Activated CD4-positive, alpha-beta T cell treated with anti-CD3 and anti-CD28 coated beads, Interleukin-2, amount 10 ng/mL, durations not matched to agents 7 days and 5 days (primary cell): ENCODE measurements around the gene POR. TPM values are rescaled to one million over a fixed set of nuclear protein-coding genes. Genes with fewer than 3 reads are reported as not detected.

Experiments used
- CTCF ChIA-PET: fragments of 350-600 bp; sonication (Branson Sonifier 250); formaldehyde crosslinking; loops from one replicate; lab custom pipeline; 2021; ENCODE audit warnings: antibody characterized with exemption; lab: Charles Lee
- POLR2A ChIA-PET: fragments of 350-600 bp; sonication (Branson Sonifier 250); formaldehyde crosslinking; loops from one replicate; lab custom pipeline; 2021; ENCODE audit warnings: antibody characterized with exemption; lab: Charles Lee
- DNase-seq: peaks from one replicate; pipeline ENCODE4 v3.0.0-alpha.2; 2020
- H3K27ac Mint-ChIP-seq: one replicate; pipeline ENCODE4 v1.8.0; 2021; ENCODE audit warnings: mild to moderate bottlenecking, moderate library complexity, mixed read lengths
- H3K27me3 Mint-ChIP-seq: one replicate; pipeline ENCODE4 v1.8.0; 2021; ENCODE audit warnings: mixed read lengths
- H3K36me3 Mint-ChIP-seq: one replicate; pipeline ENCODE4 v1.8.0; 2021; ENCODE audit warnings: low read depth, mixed read lengths
- H3K4me1 Mint-ChIP-seq: one replicate; pipeline ENCODE4 v1.8.0; 2021; ENCODE audit warnings: mixed read lengths
- H3K4me3 Mint-ChIP-seq: one replicate; pipeline ENCODE4 v1.8.0; 2021; ENCODE audit warnings: mild to moderate bottlenecking, moderate library complexity, mixed read lengths
- H3K9me3 Mint-ChIP-seq: one replicate; pipeline ENCODE4 v1.8.0; 2021; ENCODE audit warnings: mixed read lengths
- total RNA-seq, 2 experiments: library from RNA; stranded (reverse); gene quantifications; one replicate each; pipeline ENCODE4 v1.2.3, GENCODE V29; 2021

POR gene
- total RNA-seq, 2 experiments from 2014 or later = 29.9 to 37.1 TPM

DNA sequence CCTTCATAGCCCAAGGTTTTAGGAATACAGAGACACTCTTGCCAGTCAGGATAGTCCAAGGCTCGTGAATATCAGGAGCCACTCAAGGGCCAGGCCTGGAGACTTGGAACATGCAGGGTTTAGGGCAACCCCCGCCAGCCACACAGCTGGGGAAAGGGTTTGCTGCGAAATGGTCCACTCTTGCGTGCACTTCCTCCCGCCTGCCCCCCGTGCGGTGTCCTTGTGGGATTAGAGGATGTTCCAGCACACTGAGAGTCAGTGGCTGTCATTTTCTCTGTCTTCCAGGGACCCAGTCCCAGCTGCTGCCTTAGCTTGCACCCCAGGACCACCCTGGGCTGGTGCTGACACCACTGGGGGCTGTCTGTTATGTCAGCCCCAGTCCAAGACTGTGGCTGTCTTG, 38.5 kb downstream of the POR start:
- POLR2A ChIA-PET = no interaction called here
- peaks cover 7% of the 10 kb centered on the region for H3K36me3 Mint-ChIP-seq
- H3K27ac Mint-ChIP-seq = no peak overlapping the region

DNA sequence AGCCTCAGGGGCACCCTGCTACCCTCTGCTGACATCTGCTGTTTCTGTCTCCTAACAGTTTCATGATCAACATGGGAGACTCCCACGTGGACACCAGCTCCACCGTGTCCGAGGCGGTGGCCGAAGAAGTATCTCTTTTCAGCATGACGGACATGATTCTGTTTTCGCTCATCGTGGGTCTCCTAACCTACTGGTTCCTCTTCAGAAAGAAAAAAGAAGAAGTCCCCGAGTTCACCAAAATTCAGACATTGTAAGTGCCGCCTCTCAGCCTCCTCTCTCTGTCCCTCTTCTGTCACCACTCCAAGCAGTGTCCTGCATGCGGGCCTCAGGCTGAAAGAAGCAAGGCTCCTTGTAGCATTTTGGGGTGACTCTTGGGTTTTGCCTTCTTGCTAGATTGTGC, 39.0 kb downstream of the POR start:
- ChIA-PET CTCF (no interaction called here), POLR2A (no interaction called here)
- DNase-seq = no peak
- Mint-ChIP-seq H3K4me3 (no peak overlapping the region), H3K9me3 (no peaks in the 10 kb centered on the region), H3K36me3 (peaks cover 7% of the 10 kb centered on the region), H3K27ac (no peak overlapping the region), H3K27me3 (no peaks in the 10 kb centered on the region), H3K4me1 (no peaks in the 10 kb centered on the region)

More for the DNA sequence above, 38.5 kb downstream of the POR start:
- Mint-ChIP-seq H3K9me3 (no peaks in the 10 kb centered on the region), H3K4me1 (no peaks in the 10 kb centered on the region), H3K4me3 (no peak overlapping the region), H3K27me3 (no peaks in the 10 kb centered on the region)
- CTCF ChIA-PET = no interaction called here
- DNase-seq = no peak

GRCh38 chr7:75955331-75955955, 40.5 kb downstream of the POR start:
- no peak overlapping the region for H3K27ac Mint-ChIP-seq
- no peaks in the 10 kb centered on the region for H3K4me1 Mint-ChIP-seq
- no peaks in the 10 kb centered on the region for H3K27me3 Mint-ChIP-seq
- H3K9me3 Mint-ChIP-seq = no peaks in the 10 kb centered on the region
- CTCF ChIA-PET = interaction anchor here (1.0 kb wide), 1 partner anchor 250 kb away, joined by 3 read pairs; no protein-coding TSS in a partner anchor
- no peak for DNase-seq
- H3K36me3 Mint-ChIP-seq = peaks cover 7% of the 10 kb centered on the region
- POLR2A ChIA-PET = no interaction called here
- H3K4me3 Mint-ChIP-seq = no peak overlapping the region

DNA sequence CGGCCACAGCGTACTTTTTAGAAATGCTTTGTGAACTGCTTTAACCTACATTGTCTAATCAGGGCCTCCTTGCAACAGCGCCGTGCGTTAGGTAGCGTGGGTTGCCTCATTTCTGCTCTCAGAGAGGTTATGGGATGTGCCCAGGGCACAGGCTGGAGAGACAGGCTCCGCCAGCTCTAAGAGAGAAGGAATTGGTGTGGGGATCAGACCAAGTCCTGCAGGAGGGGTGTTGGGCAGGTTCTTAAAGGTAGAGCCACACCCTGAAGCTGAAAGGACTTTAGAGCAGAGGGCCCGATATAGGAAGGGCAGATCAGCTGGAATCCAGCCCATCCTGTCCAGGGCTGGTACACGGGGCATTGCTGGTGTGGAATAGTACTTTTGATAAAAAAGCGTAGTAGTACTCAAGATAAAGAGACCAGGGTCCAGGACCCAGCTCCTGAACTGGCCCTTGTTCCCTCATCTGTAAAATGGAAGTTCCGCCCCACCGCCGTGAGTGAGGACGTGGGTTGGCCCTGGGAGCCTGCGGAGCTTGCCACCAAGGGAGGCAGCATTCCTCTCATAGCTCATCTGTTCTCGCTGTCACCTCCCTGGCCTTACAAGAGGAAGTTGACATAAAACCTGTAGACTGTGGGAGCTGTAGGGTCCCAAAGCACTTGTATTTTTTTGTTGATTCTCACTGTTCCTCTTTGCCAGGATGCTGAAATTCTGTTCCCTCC, 42.2 kb downstream of the POR start:
- CTCF ChIA-PET = interaction anchor here (1.0 to 2.0 kb wide), 4 partner anchors 10 to 226 kb away, joined by 3 to 7 read pairs (median 4); no protein-coding TSS in a partner anchor

DNA sequence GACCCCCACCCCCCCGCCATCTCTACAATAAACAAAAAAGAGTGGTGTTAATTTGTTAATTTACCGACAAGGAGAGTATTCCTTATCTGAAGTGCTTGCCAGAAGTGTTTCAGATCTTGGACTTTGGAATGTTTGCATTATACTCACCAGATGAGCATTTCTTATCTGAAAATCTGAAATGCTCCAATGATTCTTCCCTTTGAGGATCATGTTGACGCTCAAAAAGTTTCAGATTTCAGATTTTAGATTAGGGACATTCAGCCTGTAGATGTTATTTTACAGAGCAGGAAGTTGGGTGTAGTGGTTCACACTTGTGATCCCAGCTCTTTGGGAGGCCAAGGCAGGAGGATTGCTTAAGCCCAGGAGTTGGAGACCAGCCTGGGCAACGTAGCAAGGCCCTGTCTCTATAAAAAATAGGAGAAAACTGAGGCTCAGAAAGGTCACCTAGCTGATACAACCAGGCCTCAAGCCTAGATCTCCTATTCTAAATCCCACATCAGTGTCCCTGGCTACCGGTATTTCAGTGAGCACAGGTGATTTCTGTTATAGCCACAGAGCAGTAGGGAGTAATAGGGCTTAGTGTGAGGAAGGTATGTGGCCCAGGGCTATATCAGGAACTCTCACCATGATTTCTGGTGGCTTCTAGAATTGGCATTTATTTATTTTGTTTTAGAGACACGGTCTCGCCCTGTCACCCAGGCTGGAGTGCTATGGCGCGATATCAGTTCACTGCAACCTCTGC, 44.0 kb downstream of the POR start:
- DNase-seq = no peak
- Mint-ChIP-seq H3K9me3 (no peaks in the 10 kb centered on the region), H3K4me1 (no peaks in the 10 kb centered on the region), H3K4me3 (no peak overlapping the region), H3K27me3 (no peaks in the 10 kb centered on the region), H3K27ac (no peak overlapping the region), H3K36me3 (peaks cover 7% of the 10 kb centered on the region)
- POLR2A ChIA-PET = no interaction called here
- CTCF ChIA-PET = interaction anchor here (0.8 kb wide), 1 partner anchor 54 kb away, joined by 3 read pairs; no protein-coding TSS in a partner anchor

More for the DNA sequence above, 42.2 kb downstream of the POR start:
- H3K36me3 Mint-ChIP-seq = peaks cover 7% of the 10 kb centered on the region
- POLR2A ChIA-PET = no interaction called here
- no peak overlapping the region for H3K4me3 Mint-ChIP-seq
- no peak for DNase-seq
- no peak overlapping the region for H3K27ac Mint-ChIP-seq
- no peaks in the 10 kb centered on the region for H3K9me3 Mint-ChIP-seq
- H3K4me1 Mint-ChIP-seq = no peaks in the 10 kb centered on the region
- no peaks in the 10 kb centered on the region for H3K27me3 Mint-ChIP-seq

GRCh38 chr7:75960372-75960771, 45.4 kb downstream of the POR start:
- POLR2A ChIA-PET = no interaction called here
- H3K4me1 Mint-ChIP-seq = no peaks in the 10 kb centered on the region

GRCh38 chr7:75961218-75961617, 46.3 kb downstream of the POR start:
- H3K36me3 Mint-ChIP-seq = peaks cover 2% of the 10 kb centered on the region
- ChIA-PET CTCF (interaction anchor here (0.7 kb wide), 1 partner anchor 1464 kb away, joined by 3 read pairs; no protein-coding TSS in a partner anchor), POLR2A (no interaction called here)
- H3K27ac Mint-ChIP-seq = no peak overlapping the region
- H3K27me3 Mint-ChIP-seq = no peaks in the 10 kb centered on the region
- H3K9me3 Mint-ChIP-seq = no peaks in the 10 kb centered on the region
- no peaks in the 10 kb centered on the region for H3K4me1 Mint-ChIP-seq
- DNase-seq = no peak
- no peak overlapping the region for H3K4me3 Mint-ChIP-seq

More at GRCh38 chr7:75960372-75960771, 45.4 kb downstream of the POR start:
- CTCF ChIA-PET = no interaction called here
- Mint-ChIP-seq H3K9me3 (no peaks in the 10 kb centered on the region), H3K4me3 (no peak overlapping the region), H3K27ac (no peak overlapping the region), H3K27me3 (no peaks in the 10 kb centered on the region), H3K36me3 (peaks cover 7% of the 10 kb centered on the region)
- no peak for DNase-seq

GRCh38 chr7:75962607-75963380, 47.8 kb downstream of the POR start:
- H3K9me3 Mint-ChIP-seq = no peaks in the 10 kb centered on the region
- no peak overlapping the region for H3K27ac Mint-ChIP-seq
- H3K4me1 Mint-ChIP-seq = no peaks in the 10 kb centered on the region
- CTCF ChIA-PET = no interaction called here
- H3K27me3 Mint-ChIP-seq = no peaks in the 10 kb centered on the region
- H3K4me3 Mint-ChIP-seq = no peak overlapping the region
- peaks cover under 1% of the 10 kb centered on the region for H3K36me3 Mint-ChIP-seq
- POLR2A ChIA-PET = no interaction called here
- DNase-seq = no peak

DNA sequence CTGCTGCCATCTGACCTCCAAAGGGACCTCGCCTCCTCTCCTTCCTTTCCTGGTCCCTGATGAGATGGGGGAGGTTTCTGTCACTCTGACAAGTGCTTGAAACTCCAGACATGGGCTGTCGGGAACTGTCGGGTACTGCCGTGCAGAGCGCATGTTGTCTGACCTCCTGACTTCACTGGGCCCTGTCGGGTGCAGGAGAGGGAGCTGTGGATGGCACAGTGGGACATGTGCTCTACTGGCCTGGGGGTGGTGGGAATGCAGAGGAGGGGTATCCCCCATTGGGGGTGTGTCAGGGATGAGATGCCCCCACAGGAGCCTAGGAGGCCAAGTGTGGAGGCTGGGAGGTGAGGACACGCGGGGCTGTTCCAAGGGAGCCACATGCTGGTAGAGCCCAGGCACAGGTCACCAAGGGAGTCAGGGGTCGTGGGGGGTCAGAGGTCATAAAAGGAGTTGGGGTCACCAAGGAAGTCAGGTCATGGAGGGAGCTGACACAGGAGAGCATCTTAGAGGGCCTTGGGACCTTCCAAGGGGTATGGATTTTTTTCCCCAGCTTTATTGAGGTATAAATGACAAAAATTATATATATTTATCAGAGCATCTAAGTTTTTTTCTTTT, 48.5 kb downstream of the POR start:
- Mint-ChIP-seq H3K27ac (no peak overlapping the region), H3K9me3 (no peaks in the 10 kb centered on the region), H3K36me3 (no peaks in the 10 kb centered on the region), H3K27me3 (no peaks in the 10 kb centered on the region), H3K4me3 (no peak overlapping the region), H3K4me1 (no peaks in the 10 kb centered on the region)
- no peak for DNase-seq
- ChIA-PET CTCF (no interaction called here), POLR2A (no interaction called here)

GRCh38 chr7:75965617-75966016, 50.7 kb downstream of the POR start:
- H3K27ac Mint-ChIP-seq = no peak overlapping the region
- no peaks in the 10 kb centered on the region for H3K27me3 Mint-ChIP-seq
- no peak overlapping the region for H3K4me3 Mint-ChIP-seq
- ChIA-PET CTCF (interaction anchor here (1.6 kb wide), 1 partner anchor 46 kb away, joined by 3 read pairs; no protein-coding TSS in a partner anchor), POLR2A (no interaction called here)
- no peak for DNase-seq
- H3K4me1 Mint-ChIP-seq = no peaks in the 10 kb centered on the region
- no peaks in the 10 kb centered on the region for H3K9me3 Mint-ChIP-seq
- H3K36me3 Mint-ChIP-seq = no peaks in the 10 kb centered on the region

- ChIA-PET POLR2A (no interaction called here), CTCF (interaction anchor here (1.6 kb wide), 1 partner anchor 47 kb away, joined by 3 read pairs; no protein-coding TSS in a partner anchor)
- no peak for DNase-seq
- H3K4me3 Mint-ChIP-seq = no peak overlapping the region
- H3K4me1 Mint-ChIP-seq = no peaks in the 10 kb centered on the region
- H3K27ac Mint-ChIP-seq = no peak overlapping the region
- H3K9me3 Mint-ChIP-seq = no peaks in the 10 kb centered on the region
- H3K36me3 Mint-ChIP-seq = no peaks in the 10 kb centered on the region
- no peaks in the 10 kb centered on the region for H3K27me3 Mint-ChIP-seq
Observed at GRCh38 chr7:75966190-75966961, 51.4 kb downstream of the POR start.
